Activated CD4-positive, alpha-beta T cell treated with anti-CD3 and anti-CD28 coated beads for 36 hours (primary cell): ENCODE data around the gene SAV1. TPM values are rescaled to one million over a fixed set of nuclear protein-coding genes. Genes with fewer than 3 reads are reported as not detected.

Experiments used
- ATAC-seq: fragments of 200-7000 bp; cut with Tn5 transposase; one replicate; pipeline ENCODE4 v1.10.0; 2021; ENCODE audit warnings: mild to moderate bottlenecking, moderate library complexity
- CTCF ChIA-PET: fragments of 350-600 bp; sonication (Branson Sonifier 250); formaldehyde crosslinking; loops from one replicate; lab custom pipeline; 2021; ENCODE audit warnings: antibody characterized with exemption; lab: Charles Lee
- POLR2A ChIA-PET: fragments of 350-600 bp; sonication (Branson Sonifier 250); formaldehyde crosslinking; loops from one replicate; lab custom pipeline; 2021; ENCODE audit warnings: antibody characterized with exemption, inconsistent platforms; lab: Charles Lee
- DNase-seq: peaks from one replicate; pipeline ENCODE4 v3.0.0-alpha.2; 2020
- H3K27ac Mint-ChIP-seq: one replicate; pipeline ENCODE4 v1.8.0; 2021; ENCODE audit warnings: mixed read lengths
- H3K27me3 Mint-ChIP-seq: one replicate; pipeline ENCODE4 v1.8.0; 2021; ENCODE audit warnings: mixed read lengths
- H3K36me3 Mint-ChIP-seq: one replicate; pipeline ENCODE4 v1.8.0; 2021; ENCODE audit warnings: low read depth, mixed read lengths
- H3K4me1 Mint-ChIP-seq: one replicate; pipeline ENCODE4 v1.8.0; 2021; ENCODE audit warnings: mixed read lengths
- H3K4me3 Mint-ChIP-seq: one replicate; pipeline ENCODE4 v1.8.0; 2021; ENCODE audit warnings: mild to moderate bottlenecking, moderate library complexity, mixed read lengths
- H3K9me3 Mint-ChIP-seq: one replicate; pipeline ENCODE4 v1.8.0; 2021; ENCODE audit warnings: low read depth, mixed read lengths
- intact Hi-C, 2 experiments: fragments of 100-400 bp; cut with DNase I in 1 of 2; cut with micrococcal nuclease in 1 of 2; formaldehyde crosslinking; loops; one replicate each; pipeline versions ENCODE4 v1.14.2 to v1.15.1; 2022 to 2024; cut with DNase I, micrococcal nuclease
- total RNA-seq, 2 experiments: library from RNA; stranded (reverse); gene quantifications; one replicate each; pipeline ENCODE4 v1.2.3, GENCODE V29; 2021

The SAV1 gene
- total RNA-seq, 2 experiments from 2014 or later: 13.6 TPM

DNA sequence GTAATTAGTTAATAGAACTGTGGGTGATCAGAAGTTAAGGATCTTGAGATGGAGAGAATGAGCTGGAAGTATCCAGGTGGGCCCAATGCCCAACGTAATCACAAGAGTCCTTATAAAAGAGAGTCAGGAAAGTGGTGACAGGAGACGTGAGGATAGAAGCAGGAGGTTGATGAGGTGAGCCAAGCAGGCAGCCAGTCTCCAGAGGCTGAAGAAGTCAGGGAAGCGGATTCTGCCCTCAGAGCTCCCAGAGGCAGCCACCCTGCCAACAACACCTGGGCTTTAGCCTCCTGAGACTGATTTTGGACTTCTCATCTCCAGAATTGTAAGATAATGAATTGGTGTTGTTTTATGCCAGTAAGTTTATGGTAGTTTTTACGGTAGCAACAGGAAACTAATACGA is 10.1 kb upstream of the SAV1 start:
- H3K27me3 Mint-ChIP-seq: no peaks in the 10 kb centered on the region
- POLR2A ChIA-PET: interaction anchor here (0.6 kb wide), 1 partner anchor 83 kb away, joined by 5 read pairs; no protein-coding TSS in a partner anchor
- intact Hi-C loops: no loop called here
- H3K4me1 Mint-ChIP-seq: peaks cover 13% of the 10 kb centered on the region
- CTCF ChIA-PET: interaction anchor here (1.3 kb wide), 1 partner anchor 182 kb away, joined by 5 read pairs; no protein-coding TSS in a partner anchor
- no peak overlapping the region for H3K4me3 Mint-ChIP-seq
- H3K36me3 Mint-ChIP-seq: no peaks in the 10 kb centered on the region
- DNase-seq (no peak), ATAC-seq (no peak)
- no peaks in the 10 kb centered on the region for H3K9me3 Mint-ChIP-seq
- no peak overlapping the region for H3K27ac Mint-ChIP-seq

DNA sequence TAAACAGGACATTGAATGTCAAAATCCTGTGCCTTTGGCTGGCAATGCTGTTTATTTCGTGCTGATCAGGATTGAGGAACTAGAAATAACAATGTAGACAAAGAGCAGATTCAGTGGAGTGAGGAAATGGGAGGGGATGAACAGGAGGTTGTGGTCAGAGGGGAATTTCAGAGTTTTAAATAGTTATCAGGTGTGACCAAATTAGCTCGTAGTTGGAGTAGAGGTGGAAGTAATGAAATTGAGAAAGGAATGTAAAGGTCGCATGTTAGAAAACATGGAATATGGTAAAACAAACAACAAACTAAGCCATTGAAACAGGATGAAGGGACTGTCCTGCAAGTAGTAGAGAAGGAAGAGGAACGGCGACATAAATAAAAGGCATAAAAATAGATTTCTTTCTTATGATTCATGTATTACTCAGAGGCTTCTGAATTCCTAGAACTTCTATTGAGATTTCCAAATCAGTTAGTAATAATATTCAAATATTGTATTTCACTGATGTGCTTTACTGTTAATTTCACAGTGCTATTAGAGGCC is 9.5 kb upstream of the SAV1 start:
- ATAC-seq (no peak), DNase-seq (no peak)
- POLR2A ChIA-PET: no interaction called here
- H3K36me3 Mint-ChIP-seq: no peaks in the 10 kb centered on the region
- intact Hi-C loops: no loop called here
- H3K4me3 Mint-ChIP-seq: no peak overlapping the region
- no peaks in the 10 kb centered on the region for H3K9me3 Mint-ChIP-seq
- H3K27ac Mint-ChIP-seq: peak overlapping the region; percentile 75
- peaks cover 13% of the 10 kb centered on the region for H3K4me1 Mint-ChIP-seq
- CTCF ChIA-PET: interaction anchor here (1.3 kb wide), 1 partner anchor 183 kb away, joined by 5 read pairs; no protein-coding TSS in a partner anchor
- no peaks in the 10 kb centered on the region for H3K27me3 Mint-ChIP-seq

DNA sequence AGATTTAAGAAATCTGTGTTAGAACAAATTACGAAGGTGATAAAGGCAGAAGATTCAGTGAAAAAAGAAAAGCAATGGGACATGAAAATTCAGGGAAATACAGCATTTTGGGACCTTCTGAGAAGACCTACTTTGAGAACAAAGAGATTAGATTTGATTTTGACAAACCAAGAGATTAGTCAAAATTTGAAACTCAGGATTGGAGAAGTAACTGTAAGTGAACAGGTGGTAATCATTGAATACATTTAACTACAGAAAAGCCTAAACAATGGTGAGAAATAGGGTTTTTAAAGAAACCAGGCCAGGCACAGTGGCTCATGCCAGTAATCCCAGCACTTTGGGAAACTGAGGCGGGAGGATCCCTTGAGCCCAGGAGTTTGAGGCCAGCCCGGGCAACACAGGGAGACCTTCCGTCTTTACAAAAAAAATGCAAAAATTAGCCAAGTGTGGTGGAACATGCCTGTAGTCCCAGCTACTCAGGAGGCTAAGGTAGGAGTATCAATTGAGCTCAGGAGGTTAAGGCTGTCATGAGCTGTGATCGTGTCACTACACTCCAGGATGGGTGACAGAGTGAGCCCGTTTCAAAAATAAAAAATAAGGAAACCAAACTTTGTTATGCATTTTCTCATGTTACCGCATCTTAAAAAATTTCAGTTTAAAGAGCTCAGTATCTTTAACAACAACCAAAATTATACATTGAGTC is 8.9 kb upstream of the SAV1 start:
- H3K9me3 Mint-ChIP-seq: no peaks in the 10 kb centered on the region
- peaks cover 13% of the 10 kb centered on the region for H3K4me1 Mint-ChIP-seq
- H3K27me3 Mint-ChIP-seq: no peaks in the 10 kb centered on the region
- no peak for DNase-seq
- no peak overlapping the region for H3K4me3 Mint-ChIP-seq
- H3K27ac Mint-ChIP-seq: peak overlapping the region; percentile 75
- ChIA-PET CTCF (interaction anchor here (0.8 to 1.3 kb wide), 2 partner anchors 47 to 183 kb away, joined by 3 to 5 read pairs; no protein-coding TSS in a partner anchor), POLR2A (interaction anchor here (0.6 to 0.8 kb wide), 2 partner anchors 9 to 110 kb away, joined by 3 to 4 read pairs; partner anchors contain the start of gene SAV1)
- H3K36me3 Mint-ChIP-seq: no peaks in the 10 kb centered on the region
- ATAC-seq: no peak
- intact Hi-C loops: no loop called here

DNA sequence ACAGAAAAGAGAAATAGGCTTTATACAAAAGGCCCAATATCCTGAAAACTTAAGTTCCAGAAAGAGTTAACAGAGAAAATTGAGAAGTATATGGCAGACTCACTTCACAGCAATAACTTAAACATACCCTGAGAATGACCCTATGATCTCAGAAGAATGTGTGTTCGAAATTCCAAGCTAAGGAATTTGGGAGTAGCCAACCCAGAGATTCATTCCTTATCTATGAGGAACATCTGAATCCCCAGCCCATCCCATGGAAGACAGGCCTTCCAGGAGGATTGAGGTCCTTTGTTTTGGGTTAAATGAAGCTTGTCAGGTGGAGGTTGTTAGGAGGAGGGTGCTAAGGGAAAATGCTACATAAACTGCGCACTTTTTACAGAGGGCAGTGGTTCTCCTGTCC is 7.5 kb upstream of the SAV1 start:
- ATAC-seq (no peak), DNase-seq (no peak)
- no peaks in the 10 kb centered on the region for H3K9me3 Mint-ChIP-seq
- H3K4me1 Mint-ChIP-seq: peaks cover 13% of the 10 kb centered on the region
- no peak overlapping the region for H3K27ac Mint-ChIP-seq
- intact Hi-C loops: no loop called here
- H3K36me3 Mint-ChIP-seq: no peaks in the 10 kb centered on the region
- ChIA-PET CTCF (no interaction called here), POLR2A (no interaction called here)
- no peak overlapping the region for H3K4me3 Mint-ChIP-seq
- no peaks in the 10 kb centered on the region for H3K27me3 Mint-ChIP-seq

DNA sequence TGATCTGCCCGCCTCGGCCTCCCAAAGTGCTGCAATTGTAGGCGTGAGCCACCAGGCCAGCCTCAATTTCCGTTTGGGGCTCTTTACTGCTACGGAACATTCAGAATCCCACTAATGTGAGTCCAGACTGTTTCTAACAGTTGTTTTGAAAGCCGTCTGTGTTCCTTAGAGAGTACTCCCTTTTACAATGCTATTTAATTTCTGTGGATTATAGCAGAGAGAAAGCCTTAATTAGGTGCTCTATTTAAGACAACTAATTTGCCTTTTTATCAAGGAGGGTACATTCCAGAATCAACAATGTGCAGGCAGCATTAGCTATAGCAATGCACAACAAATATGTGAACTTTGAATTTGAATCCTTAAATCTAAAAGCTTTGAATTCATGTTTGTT is 2.8 kb upstream of the SAV1 start:
- ChIA-PET POLR2A (no interaction called here), CTCF (interaction anchor here (1.1 kb wide), 1 partner anchor 10 kb away, joined by 3 read pairs; no protein-coding TSS in a partner anchor)
- no peak for DNase-seq

DNA sequence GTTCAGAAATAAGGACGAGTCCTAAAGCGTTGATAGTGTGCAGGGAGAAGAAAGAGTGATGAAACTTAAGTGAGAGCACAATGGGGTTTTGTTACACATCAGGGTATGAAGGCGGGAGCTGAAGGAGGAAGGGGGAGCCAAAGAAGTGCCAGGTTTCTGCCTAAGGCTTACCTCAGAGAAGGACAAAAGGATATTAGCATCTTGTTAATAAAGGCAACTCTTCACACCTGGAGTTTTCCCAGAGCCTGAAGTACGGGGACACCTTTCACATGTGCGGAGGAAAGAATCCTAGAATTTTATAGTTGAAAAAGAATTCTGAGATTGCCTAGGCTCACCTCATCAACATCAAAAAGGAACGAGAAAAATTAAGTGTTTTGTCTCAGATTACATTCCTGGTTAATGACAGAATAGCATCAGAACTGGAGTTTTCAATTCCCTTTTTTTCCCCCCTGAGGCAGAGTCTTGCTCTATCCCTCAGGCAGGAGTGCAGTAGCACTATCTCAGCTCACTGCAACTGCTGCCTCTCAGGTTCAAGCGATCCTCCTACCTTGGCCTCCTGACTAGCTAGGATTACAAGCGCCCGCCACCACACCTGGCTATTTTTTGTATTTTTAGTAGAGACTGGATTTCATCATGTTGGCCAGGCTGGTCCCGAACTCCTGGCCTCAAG is 2.2 kb upstream of the SAV1 start:
- POLR2A ChIA-PET: no interaction called here
- Mint-ChIP-seq H3K4me1 (peaks cover 9% of the 10 kb centered on the region), H3K27me3 (no peaks in the 10 kb centered on the region), H3K4me3 (no peak overlapping the region), H3K27ac (no peak overlapping the region), H3K36me3 (peaks cover under 1% of the 10 kb centered on the region), H3K9me3 (no peaks in the 10 kb centered on the region)
- intact Hi-C loops: no loop called here
- no peak for ATAC-seq
- no peak for DNase-seq
- CTCF ChIA-PET: interaction anchor here (1.1 kb wide), 1 partner anchor 10 kb away, joined by 3 read pairs; no protein-coding TSS in a partner anchor

More for the DNA sequence above, 2.8 kb upstream of the SAV1 start:
- Mint-ChIP-seq H3K27ac (no peak overlapping the region), H3K36me3 (no peaks in the 10 kb centered on the region), H3K27me3 (no peaks in the 10 kb centered on the region), H3K4me1 (peaks cover 9% of the 10 kb centered on the region), H3K9me3 (no peaks in the 10 kb centered on the region), H3K4me3 (no peak overlapping the region)
- intact Hi-C loops: no loop called here
- no peak for ATAC-seq

DNA sequence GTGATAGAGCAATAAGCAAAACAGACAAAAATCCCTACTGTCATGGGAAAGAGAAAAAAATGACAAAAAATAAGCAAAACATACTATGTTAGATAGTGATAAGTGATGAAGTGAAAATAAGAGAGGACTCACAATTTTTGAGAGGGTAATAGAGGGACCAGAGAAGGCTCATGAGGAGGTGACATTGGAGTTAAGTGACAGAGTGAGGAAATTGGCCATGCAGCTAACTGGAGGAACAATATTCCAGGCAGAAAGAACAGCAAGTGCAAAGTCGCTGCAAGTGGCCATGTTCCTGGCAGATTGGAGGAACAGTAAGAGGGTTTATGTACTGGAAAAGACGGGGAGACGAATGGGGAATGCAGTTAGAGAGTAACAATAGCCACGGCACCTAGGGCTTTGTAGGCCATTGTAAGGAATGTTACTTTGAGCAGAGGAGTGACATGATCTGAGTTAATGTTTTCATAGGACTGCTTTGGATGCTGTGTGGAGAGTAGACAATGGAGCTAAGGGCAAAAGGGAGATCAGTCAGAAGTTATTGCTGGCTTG is 1.4 kb upstream of the SAV1 start:
- H3K36me3 Mint-ChIP-seq: peaks cover 6% of the 10 kb centered on the region
- intact Hi-C loops: loop anchor here (2.0 to 5.0 kb wide), 6 partner anchors 58 to 193 kb away; partner anchors contain the start of genes ATL1 (in 1 of the 2) and MAP4K5 (in 1 of the 2)
- H3K27ac Mint-ChIP-seq: no peak overlapping the region
- DNase-seq (no peak), ATAC-seq (no peak)
- peaks cover 9% of the 10 kb centered on the region for H3K4me1 Mint-ChIP-seq
- ChIA-PET POLR2A (no interaction called here), CTCF (no interaction called here)
- H3K27me3 Mint-ChIP-seq: no peaks in the 10 kb centered on the region
- no peaks in the 10 kb centered on the region for H3K9me3 Mint-ChIP-seq
- H3K4me3 Mint-ChIP-seq: no peak overlapping the region

DNA sequence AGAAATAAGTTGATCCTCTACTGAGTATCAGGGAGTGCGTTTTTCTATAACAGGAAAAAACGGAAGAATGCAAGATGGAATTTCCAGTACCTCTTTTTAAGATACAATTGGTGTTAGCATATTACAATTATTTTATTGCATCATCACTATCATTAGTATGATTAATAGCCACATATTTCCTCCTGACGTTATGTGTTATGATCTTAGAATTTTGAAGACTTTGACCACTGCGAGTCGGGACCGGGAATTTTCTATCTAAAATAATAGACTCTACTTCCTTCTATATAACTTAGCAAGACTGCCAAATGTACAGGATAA is 679 bp upstream of the SAV1 start:
- ATAC-seq: no peak
- intact Hi-C loops: loop anchor here (1.0 to 5.0 kb wide), 9 partner anchors 58 to 356 kb away; partner anchors contain the start of genes ATL1 (in 1 of the 2), DMAC2L (in 1 of the 2), L2HGDH (in 1 of the 2) and MAP4K5 (in 1 of the 2)
- ChIA-PET POLR2A (interaction anchor here (0.6 to 1.4 kb wide), 9 partner anchors 58 to 433 kb away, joined by 3 to 5 read pairs (median 4); partner anchors contain the start of gene ATL1), CTCF (interaction anchor here (1.0 to 1.1 kb wide), 2 partner anchors 49 to 107 kb away, joined by 3 to 4 read pairs; no protein-coding TSS in a partner anchor)
- Mint-ChIP-seq H3K4me1 (peaks cover 11% of the 10 kb centered on the region), H3K36me3 (peaks cover 9% of the 10 kb centered on the region), H3K4me3 (no peak overlapping the region), H3K27ac (no peak overlapping the region), H3K9me3 (no peaks in the 10 kb centered on the region), H3K27me3 (no peaks in the 10 kb centered on the region)
- DNase-seq: no peak

DNA sequence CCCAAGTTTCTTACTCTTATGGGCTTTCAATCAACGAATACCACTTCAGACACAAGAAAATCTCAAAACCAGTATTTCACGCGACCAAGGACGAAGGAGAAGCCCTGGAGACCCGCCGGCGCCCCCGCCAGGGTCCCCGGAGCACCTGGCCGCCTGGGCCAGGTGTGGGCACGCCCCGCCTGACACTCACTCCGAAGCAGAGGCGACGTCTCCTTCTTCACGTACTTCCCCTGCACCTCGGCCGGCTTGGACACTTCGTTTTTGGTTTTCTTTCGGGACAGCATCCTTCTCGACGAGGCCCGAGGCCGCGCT is 466 bp downstream of the SAV1 start:
- Mint-ChIP-seq H3K4me3 (no peak overlapping the region), H3K36me3 (peaks cover 15% of the 10 kb centered on the region), H3K27me3 (no peaks in the 10 kb centered on the region), H3K9me3 (no peaks in the 10 kb centered on the region), H3K27ac (peak overlapping the region; percentile 80), H3K4me1 (peaks cover 12% of the 10 kb centered on the region)
- DNase-seq (no peak), ATAC-seq (peak; percentile 50)
- intact Hi-C loops: loop anchor here (5.0 kb wide), 5 partner anchors 60 to 195 kb away; partner anchors contain the start of genes ATL1 (in 1 of the 2) and MAP4K5 (in 1 of the 2)
- ChIA-PET POLR2A (interaction anchor here (0.9 to 1.4 kb wide), 4 partner anchors 9 to 347 kb away, joined by 3 to 5 read pairs (median 4); no protein-coding TSS in a partner anchor), CTCF (interaction anchor here (1.1 kb wide), 1 partner anchor 108 kb away, joined by 3 read pairs; no protein-coding TSS in a partner anchor)

DNA sequence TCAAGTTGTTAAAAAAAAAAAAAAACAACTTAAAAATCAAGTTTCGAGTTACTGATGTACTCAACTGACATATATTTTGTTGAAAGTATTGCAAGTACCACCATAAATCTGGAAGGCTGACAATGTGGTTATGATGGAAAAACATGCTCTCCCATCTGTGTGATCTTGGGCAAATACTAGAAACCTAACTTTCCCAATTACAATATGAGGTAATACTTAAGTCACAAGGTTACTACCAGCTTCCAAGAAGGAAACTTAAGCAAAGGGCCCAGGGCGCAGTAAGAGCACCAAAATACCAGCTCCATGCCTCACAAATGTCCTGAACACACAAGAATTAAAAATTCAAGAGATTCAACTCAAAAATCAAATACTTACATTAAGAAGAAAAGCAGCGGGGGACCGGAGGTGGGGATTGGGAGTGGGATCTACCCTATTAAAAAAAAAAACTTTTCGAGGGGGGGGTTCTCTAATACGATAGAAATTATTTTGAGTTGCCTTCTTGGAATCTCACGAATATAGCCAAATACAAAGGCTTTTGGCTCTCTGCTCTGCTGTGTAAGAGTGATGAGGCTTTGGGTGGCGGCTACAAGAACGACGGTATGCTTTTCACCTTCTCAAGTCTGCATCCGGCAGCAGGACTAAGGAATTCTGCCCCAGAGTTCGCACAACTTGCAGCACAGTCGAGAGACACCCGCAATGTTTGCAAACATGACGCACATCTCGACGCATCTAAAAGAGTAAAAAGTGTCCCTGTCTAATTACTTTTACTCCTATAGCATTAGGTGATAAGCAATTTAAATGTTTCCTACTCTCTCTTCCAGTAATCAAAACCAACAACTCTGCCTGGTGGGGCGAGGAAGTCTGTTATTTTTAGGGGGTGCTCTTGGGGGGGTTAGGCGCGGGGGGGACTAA is 1.1 kb downstream of the SAV1 start:
- H3K4me1 Mint-ChIP-seq: peaks cover 12% of the 10 kb centered on the region
- ATAC-seq: peak; percentile 17
- no peak overlapping the region for H3K4me3 Mint-ChIP-seq
- no peaks in the 10 kb centered on the region for H3K9me3 Mint-ChIP-seq
- H3K27ac Mint-ChIP-seq: peak overlapping the region; percentile 80
- H3K36me3 Mint-ChIP-seq: peaks cover 15% of the 10 kb centered on the region
- peak; percentile 43 for DNase-seq
- intact Hi-C loops: loop anchor here (5.0 kb wide), 5 partner anchors 60 to 195 kb away; partner anchors contain the start of genes ATL1 (in 1 of the 2) and MAP4K5 (in 1 of the 2)
- ChIA-PET POLR2A (interaction anchor here (1.0 kb wide), 1 partner anchor 107 kb away, joined by 4 read pairs; no protein-coding TSS in a partner anchor), CTCF (interaction anchor here (1.2 to 1.4 kb wide), 2 partner anchors 107 to 110 kb away, joined by 3 to 5 read pairs; no protein-coding TSS in a partner anchor)
- H3K27me3 Mint-ChIP-seq: no peaks in the 10 kb centered on the region
